SU-DHL-6 (cell line): ENCODE measurements around the gene SETD1B.

Experiments used
- H2AFZ ChIP-seq: fragments of 200-600 bp; sonication (generic); 2 replicates; pipeline ENCODE4 v1.6.1; 2014; ENCODE audit warnings: low read depth, mild to moderate bottlenecking, moderate library complexity, mixed read lengths, antibody characterized with exemption, low read length; ENCODE audit not compliant: severe bottlenecking
- H3F3A ChIP-seq: fragments of 200-600 bp; shearing (Covaris generic); 2 replicates; pipeline ENCODE4 v1.6.0; 2016; ENCODE audit warnings: antibody characterized with exemption, mild to moderate bottlenecking; ENCODE audit not compliant: insufficient read depth
- H3K27ac ChIP-seq: fragments of 200-600 bp; sonication (generic); 2 replicates; pipeline ENCODE4 v1.5.1; 2016; ENCODE audit warnings: low read depth, mild to moderate bottlenecking, low read length, moderate library complexity, mixed read lengths
- H3K27me3 ChIP-seq: fragments of 200-600 bp; sonication (generic), shearing (Covaris generic); 2 replicates; pipeline ENCODE4 v1.6.0; 2014; ENCODE audit warnings: mild to moderate bottlenecking, low read length
- H3K36me3 ChIP-seq: fragments of 200-600 bp; sonication (generic); 2 replicates; pipeline ENCODE4 v1.6.1; 2014; ENCODE audit warnings: mild to moderate bottlenecking, low read length, mixed read lengths
- H3K4me2 ChIP-seq: fragments of 300-600, 200-600 bp; shearing (Covaris generic), sonication (generic); 2 replicates; pipeline ENCODE4 v1.6.0; 2014; ENCODE audit warnings: low read length, low read depth, mild to moderate bottlenecking; ENCODE audit not compliant: poor library complexity, severe bottlenecking
- H3K4me3 ChIP-seq: fragments of 200-600 bp; sonication (generic); 2 replicates; pipeline ENCODE4 v1.5.1; 2014; ENCODE audit warnings: antibody characterized with exemption, low read length, mild to moderate bottlenecking, mixed read lengths; ENCODE audit not compliant: insufficient read depth, poor library complexity, severe bottlenecking
- H3K79me2 ChIP-seq: fragments of 200-600 bp; sonication (generic); 2 replicates; pipeline ENCODE4 v1.6.1; 2014; ENCODE audit warnings: mild to moderate bottlenecking, low read length, moderate library complexity; ENCODE audit not compliant: insufficient read depth
- H3K9ac ChIP-seq: fragments of 200-600 bp; sonication (generic); 2 replicates; pipeline ENCODE4 v1.7.0; 2014; ENCODE audit warnings: mild to moderate bottlenecking, low read length
- H3K9me2 ChIP-seq: fragments of 200-600 bp; sonication (generic); replicated peaks from 2 replicates; pipeline ENCODE4 v1.6.1; 2014; ENCODE audit warnings: low read length; ENCODE audit not compliant: insufficient read depth
- H3K9me3 ChIP-seq: fragments of 200-600 bp; sonication (generic); 2 replicates; pipeline ENCODE4 v1.6.1; 2014; ENCODE audit warnings: low read length, mixed read lengths; ENCODE audit not compliant: insufficient read depth
- H4K20me1 ChIP-seq: fragments of 200-600 bp; sonication (generic); 2 replicates; pipeline ENCODE4 v1.6.1; 2014; ENCODE audit warnings: low read depth, mild to moderate bottlenecking, antibody characterized with exemption, low read length, moderate library complexity, mixed read lengths
- CTCF ChIP-seq: fragments of 200-600 bp; sonication (generic); IDR thresholded peaks from one replicate; pipeline ENCODE4 v1.5.1; 2017; ENCODE audit warnings: antibody characterized with exemption, mild to moderate bottlenecking, low read length, moderate library complexity; ENCODE audit not compliant: insufficient read depth, poor library complexity, severe bottlenecking
- EZH2phosphoT487 ChIP-seq: fragments of 200-600 bp; sonication (generic), shearing (Covaris generic); conservative IDR thresholded peaks from 2 replicates; pipeline ENCODE4 v1.6.1; 2018; ENCODE audit warnings: mild to moderate bottlenecking, antibody characterized with exemption, low read length, moderate library complexity, mixed read lengths

SETD1B gene

GRCh38 chr12:121829250-121829918 is 25.6 kb downstream of the SETD1B start:
- H4K20me1 ChIP-seq: no peaks in the 10 kb centered on the region
- H3K36me3 ChIP-seq: peaks cover 16% of the 10 kb centered on the region; the same call in 1 of the 2 replicates
- H3K27ac ChIP-seq: no peak overlapping the region
- no peaks in the 10 kb centered on the region for H3K79me2 ChIP-seq
- no peak overlapping the region for H3K4me3 ChIP-seq
- H3K4me2 ChIP-seq: no peak overlapping the region
- H3K9me2 ChIP-seq: no peaks in the 10 kb centered on the region
- H2AFZ ChIP-seq: no peak overlapping the region
- peaks cover 8% of the 10 kb centered on the region; the same call in 1 of the 2 replicates for H3F3A ChIP-seq
- TF ChIP-seq EZH2phosphoT487 (no peak), CTCF (no peak)
- H3K9me3 ChIP-seq: no peaks in the 10 kb centered on the region
- no peaks in the 10 kb centered on the region for H3K27me3 ChIP-seq
- no peak overlapping the region for H3K9ac ChIP-seq

DNA sequence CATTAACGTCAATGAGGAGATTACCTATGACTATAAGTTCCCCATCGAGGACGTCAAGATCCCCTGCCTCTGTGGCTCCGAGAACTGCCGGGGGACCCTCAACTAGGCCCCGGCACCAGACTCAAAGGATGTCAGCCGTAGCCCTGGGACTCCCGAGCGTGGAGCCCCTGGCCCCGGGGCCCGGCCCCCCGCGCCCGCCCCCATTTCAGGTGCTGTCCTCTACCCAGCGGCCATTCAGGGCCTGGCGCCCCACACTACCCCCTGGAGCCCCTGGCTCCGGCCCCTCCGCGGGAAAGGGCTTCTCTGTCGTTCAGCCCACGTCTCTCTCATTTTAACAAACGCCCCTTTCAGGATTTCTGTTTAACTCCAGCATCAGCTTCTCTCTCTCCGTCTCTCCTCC is 26.3 kb downstream of the SETD1B start:
- Histone ChIP-seq H2AFZ (no peak overlapping the region), H3K9ac (no peak overlapping the region), H3K36me3 (peaks cover 16% of the 10 kb centered on the region; the same call in 1 of the 2 replicates), H3K4me3 (no peak overlapping the region), H3K9me3 (no peaks in the 10 kb centered on the region), H4K20me1 (no peaks in the 10 kb centered on the region), H3K27ac (no peak overlapping the region), H3F3A (peaks cover 8% of the 10 kb centered on the region; the same call in 1 of the 2 replicates), H3K79me2 (no peaks in the 10 kb centered on the region), H3K4me2 (no peak overlapping the region), H3K9me2 (no peaks in the 10 kb centered on the region), H3K27me3 (no peaks in the 10 kb centered on the region)
- TF ChIP-seq EZH2phosphoT487 (no peak), CTCF (no peak)

DNA sequence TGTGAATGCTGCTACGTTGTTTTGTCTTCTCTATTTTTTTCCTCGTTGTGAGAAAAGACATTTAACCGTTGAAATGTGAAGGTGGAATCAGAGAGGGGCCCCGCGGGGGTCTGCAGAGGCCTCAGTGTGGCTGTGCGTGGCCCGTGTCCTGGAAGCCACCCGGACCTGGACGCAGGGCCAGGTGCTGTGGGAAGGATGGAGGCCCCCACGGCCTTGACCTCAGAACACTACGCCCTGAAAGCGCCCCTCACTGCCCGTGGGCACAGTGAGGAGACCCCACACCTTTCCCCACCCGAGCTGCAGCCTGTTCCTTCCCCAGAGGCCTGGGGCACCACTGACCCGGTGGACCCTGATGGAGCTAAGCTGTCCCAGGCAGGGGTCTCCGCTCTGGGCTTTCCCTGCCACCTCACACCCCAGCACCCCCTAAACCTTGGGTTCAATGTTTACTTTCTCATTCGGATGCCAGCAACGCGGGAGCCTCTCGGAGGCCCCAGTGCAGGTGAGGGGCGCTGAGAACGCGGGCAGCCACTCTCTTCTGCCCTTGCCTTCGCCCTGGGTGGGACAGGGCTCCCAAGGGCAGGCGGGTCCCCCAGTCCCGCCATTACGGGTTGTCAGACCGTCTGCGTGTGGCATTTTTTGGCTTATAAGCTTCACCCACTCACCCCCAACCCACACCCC is 26.9 kb downstream of the SETD1B start:
- H3K4me3 ChIP-seq: no peak overlapping the region
- H3K36me3 ChIP-seq: peaks cover 16% of the 10 kb centered on the region; the same call in 1 of the 2 replicates
- no peaks in the 10 kb centered on the region for H3K27me3 ChIP-seq
- no peaks in the 10 kb centered on the region for H3K9me2 ChIP-seq
- H2AFZ ChIP-seq: no peak overlapping the region
- H3K27ac ChIP-seq: no peak overlapping the region
- H3K4me2 ChIP-seq: no peak overlapping the region
- no peaks in the 10 kb centered on the region for H4K20me1 ChIP-seq
- peaks cover 8% of the 10 kb centered on the region; the same call in 1 of the 2 replicates for H3F3A ChIP-seq
- H3K79me2 ChIP-seq: no peaks in the 10 kb centered on the region
- H3K9ac ChIP-seq: no peak overlapping the region
- TF ChIP-seq CTCF (no peak), EZH2phosphoT487 (no peak)
- no peaks in the 10 kb centered on the region for H3K9me3 ChIP-seq
